Transverse colon (tissue), 4 donors: ENCODE measurements around the gene INPP5E.

Experiments used
- CTCF ChIP-seq, 5 experiments: fragments of 200-600 bp in 3 of 5; fragments of 450-650 bp in 2 of 5; sonication (generic) in 3 of 5; IDR thresholded peaks; 1 replicate in 2 of 5; 2 replicates in 3 of 5; pipeline ENCODE4 v1.5.1; 2016 to 2017; ENCODE audit warnings: antibody characterized with exemption in 5 of 5, inconsistent platforms in 3 of 5, mild to moderate bottlenecking in 2 of 5, moderate library complexity in 1 of 5
- POLR2A ChIP-seq: fragments of 450-650 bp; IDR thresholded peaks from one replicate; pipeline ENCODE4 v1.6.1; 2016; ENCODE audit warnings: antibody characterized with exemption, mild to moderate bottlenecking, moderate library complexity
- POLR2AphosphoS5 ChIP-seq, 3 donors: sonication (generic); formaldehyde crosslinking; IDR thresholded peaks; one replicate each; pipeline ENCODE4 v1.6.1; 2016; ENCODE audit warnings: antibody characterized with exemption in 3 of 3

- no peak for TF ChIP-seq POLR2A
- no peak for TF ChIP-seq CTCF (IDR thresholded peaks at IDR 0.05)
- TF ChIP-seq POLR2AphosphoS5 (IDR thresholded peaks at IDR 0.05), result no peak
Observed at GRCh38 chr9:136474021-136474640, 34.5 kb upstream of the INPP5E start.
